Transverse colon (tissue), 3 donors: ENCODE results near the gene ZG16B.

Source experiments
- EP300 ChIP-seq: sonication (generic); formaldehyde crosslinking; IDR thresholded peaks from one replicate; pipeline ENCODE4 v1.6.1; 2017; ENCODE audit warnings: antibody characterized with exemption, low read depth
- POLR2A ChIP-seq: fragments of 450-650 bp; IDR thresholded peaks from one replicate; pipeline ENCODE4 v1.6.1; 2016; ENCODE audit warnings: antibody characterized with exemption, mild to moderate bottlenecking, moderate library complexity
- TF ChIP-seq, protein P1 (sequence below), 5 experiments: fragments of 200-600 bp in 3 of 5; fragments of 450-650 bp in 2 of 5; sonication (generic) in 3 of 5; IDR thresholded peaks; 1 replicate in 2 of 5; 2 replicates in 3 of 5; pipeline ENCODE4 v1.5.1; 2016 to 2017; ENCODE audit warnings: antibody characterized with exemption in 5 of 5, inconsistent platforms in 3 of 5, mild to moderate bottlenecking in 2 of 5, moderate library complexity in 1 of 5

DNA sequence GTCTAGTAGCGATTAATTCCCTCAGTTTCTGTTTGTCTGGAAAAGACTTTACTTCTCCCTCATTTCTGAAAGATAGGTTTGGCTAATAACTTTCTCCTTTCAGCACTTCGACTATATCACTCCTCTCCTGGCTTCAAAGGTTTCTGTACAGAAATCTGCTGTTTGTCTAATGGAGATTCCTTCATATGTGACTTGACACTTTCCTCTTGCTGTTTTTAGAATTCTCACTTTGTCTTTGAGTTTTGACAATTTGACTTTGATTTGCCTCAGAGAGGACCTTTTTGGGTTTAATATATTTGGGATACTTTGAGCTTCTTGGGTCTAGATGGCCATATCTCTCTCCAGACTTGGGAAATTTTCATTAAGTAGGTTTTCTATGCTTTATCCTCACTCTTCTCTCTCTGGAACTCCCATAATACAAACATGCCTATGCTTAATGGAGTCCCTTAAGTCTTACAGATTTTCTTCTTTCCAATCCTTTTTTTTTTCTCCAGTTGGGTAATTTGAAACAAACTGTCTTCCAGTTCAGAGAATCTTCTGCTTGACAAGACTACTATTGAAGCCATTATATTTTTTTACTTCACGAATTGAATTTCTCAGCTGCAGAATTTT lies 20.8 kb upstream of the ZG16B start:
- TF ChIP-seq POLR2A (no peak), EP300 (no peak)
- TF ChIP-seq, protein P1, sequence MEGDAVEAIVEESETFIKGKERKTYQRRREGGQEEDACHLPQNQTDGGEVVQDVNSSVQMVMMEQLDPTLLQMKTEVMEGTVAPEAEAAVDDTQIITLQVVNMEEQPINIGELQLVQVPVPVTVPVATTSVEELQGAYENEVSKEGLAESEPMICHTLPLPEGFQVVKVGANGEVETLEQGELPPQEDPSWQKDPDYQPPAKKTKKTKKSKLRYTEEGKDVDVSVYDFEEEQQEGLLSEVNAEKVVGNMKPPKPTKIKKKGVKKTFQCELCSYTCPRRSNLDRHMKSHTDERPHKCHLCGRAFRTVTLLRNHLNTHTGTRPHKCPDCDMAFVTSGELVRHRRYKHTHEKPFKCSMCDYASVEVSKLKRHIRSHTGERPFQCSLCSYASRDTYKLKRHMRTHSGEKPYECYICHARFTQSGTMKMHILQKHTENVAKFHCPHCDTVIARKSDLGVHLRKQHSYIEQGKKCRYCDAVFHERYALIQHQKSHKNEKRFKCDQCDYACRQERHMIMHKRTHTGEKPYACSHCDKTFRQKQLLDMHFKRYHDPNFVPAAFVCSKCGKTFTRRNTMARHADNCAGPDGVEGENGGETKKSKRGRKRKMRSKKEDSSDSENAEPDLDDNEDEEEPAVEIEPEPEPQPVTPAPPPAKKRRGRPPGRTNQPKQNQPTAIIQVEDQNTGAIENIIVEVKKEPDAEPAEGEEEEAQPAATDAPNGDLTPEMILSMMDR (IDR thresholded peaks at IDR 0.05) = no peak
